ENCODE measurements around the gene PIEZO2. TPM values are rescaled to one million over a fixed set of nuclear protein-coding genes. Genes with fewer than 3 reads are reported as not detected.

PIEZO2 gene
- total RNA-seq, 4 donors from 2014 or later, result 0.68 to 2.2 (median 1.1) TPM

GRCh38 chr18:10724666-10725065 lies 424.7 kb downstream of the PIEZO2 start:
- H3K4me3 ChIP-seq, result no peak overlapping the region
- H3K36me3 ChIP-seq, result no peaks in the 10 kb centered on the region
- no peak overlapping the region for H3K27ac ChIP-seq
- no peak for DNase-seq (ENCODE audit: low spot score in 2 of 2)
- no peak for TF ChIP-seq POLR2AphosphoS5 (IDR thresholded peaks at IDR 0.05)
- no peak for TF ChIP-seq EP300 (IDR thresholded peaks at IDR 0.05)
- no peak for TF ChIP-seq CTCF (IDR thresholded peaks at IDR 0.05)
- no peak for TF ChIP-seq POLR2A (IDR thresholded peaks at IDR 0.05)
- 100% methylated on average over 6 of the region's 18 CpGs for WGBS
- H3K9me3 ChIP-seq, result no peaks in the 10 kb centered on the region
- H3K4me1 ChIP-seq, result peaks cover 5% of the 10 kb centered on the region
- no peaks in the 10 kb centered on the region for H3K27me3 ChIP-seq

- Histone ChIP-seq H3K4me3 (no peak overlapping the region), H3K9me3 (no peaks in the 10 kb centered on the region), H3K36me3 (no peaks in the 10 kb centered on the region), H3K4me1 (peaks cover 5% of the 10 kb centered on the region), H3K27ac (no peak overlapping the region), H3K27me3 (no peaks in the 10 kb centered on the region)
- TF ChIP-seq CTCF (IDR thresholded peaks at IDR 0.05) (no peak), EP300 (IDR thresholded peaks at IDR 0.05) (no peak), POLR2AphosphoS5 (IDR thresholded peaks at IDR 0.05) (no peak), POLR2A (IDR thresholded peaks at IDR 0.05) (no peak)
- WGBS, result 79% methylated on average over 4 of the region's 4 CpGs
- no peak for DNase-seq (ENCODE audit: low spot score in 2 of 2)
Measured at GRCh38 chr18:10723496-10723895, 425.9 kb downstream of the PIEZO2 start.

GRCh38 chr18:10718809-10719208 lies 430.6 kb downstream of the PIEZO2 start:
- TF ChIP-seq EP300 (IDR thresholded peaks at IDR 0.05) (no peak), CTCF (IDR thresholded peaks at IDR 0.05) (no peak), POLR2A (IDR thresholded peaks at IDR 0.05) (no peak), POLR2AphosphoS5 (IDR thresholded peaks at IDR 0.05) (no peak)
- Histone ChIP-seq H3K27ac (no peak overlapping the region), H3K4me1 (no peaks in the 10 kb centered on the region), H3K9me3 (no peaks in the 10 kb centered on the region), H3K27me3 (no peaks in the 10 kb centered on the region), H3K36me3 (no peaks in the 10 kb centered on the region), H3K4me3 (no peak overlapping the region)
- 83% methylated on average over 3 of the region's 3 CpGs for WGBS
- DNase-seq (ENCODE audit: low spot score in 2 of 2), result no peak

- Histone ChIP-seq H3K27me3 (no peaks in the 10 kb centered on the region), H3K9me3 (no peaks in the 10 kb centered on the region), H3K36me3 (no peaks in the 10 kb centered on the region), H3K4me3 (no peak overlapping the region), H3K4me1 (no peaks in the 10 kb centered on the region), H3K27ac (no peak overlapping the region)
- DNase-seq (ENCODE audit: low spot score in 2 of 2), result no peak
- WGBS, result 39% methylated on average over 9 of the region's 9 CpGs
- no peak for TF ChIP-seq POLR2A (IDR thresholded peaks at IDR 0.05)
- TF ChIP-seq EP300 (IDR thresholded peaks at IDR 0.05), result no peak
- no peak for TF ChIP-seq POLR2AphosphoS5 (IDR thresholded peaks at IDR 0.05)
- no peak for TF ChIP-seq CTCF (IDR thresholded peaks at IDR 0.05)
Measured at GRCh38 chr18:10715791-10716190, 433.6 kb downstream of the PIEZO2 start.

- WGBS, result 80% methylated on average over 2 of the region's 2 CpGs
- TF ChIP-seq EP300 (IDR thresholded peaks at IDR 0.05), result no peak
- TF ChIP-seq POLR2A (IDR thresholded peaks at IDR 0.05), result no peak
- no peak for TF ChIP-seq POLR2AphosphoS5 (IDR thresholded peaks at IDR 0.05)
- TF ChIP-seq CTCF (IDR thresholded peaks at IDR 0.05), result no peak
- Histone ChIP-seq H3K9me3 (no peaks in the 10 kb centered on the region), H3K27me3 (no peaks in the 10 kb centered on the region), H3K4me1 (no peaks in the 10 kb centered on the region), H3K27ac (no peak overlapping the region), H3K4me3 (no peak overlapping the region), H3K36me3 (no peaks in the 10 kb centered on the region)
- no peak for DNase-seq (ENCODE audit: low spot score in 2 of 2)
Measured at GRCh38 chr18:10713409-10713808, 436.0 kb downstream of the PIEZO2 start.
